K562 (cell line): ENCODE results near the gene LTBP4.

Experiments used
- RCOR1 ChIP-seq, 2 experiments: IDR thresholded peaks; 2 replicates each; pipeline ENCODE4 v1.6.1; 2012; ENCODE audit warnings: low read depth in 2 of 2, low read length in 2 of 2, borderline replicate concordance in 1 of 2, improper control_type of control experiment in 1 of 2
- SRF ChIP-seq, 2 experiments: fragments of 250-450, 450-650 bp in 1 of 2; sonication (Bioruptor Pico) in 1 of 2; sonication (generic) in 1 of 2; formaldehyde crosslinking; IDR thresholded peaks; 2 replicates each; pipeline versions ENCODE4 v1.5.0 to v1.5.1; 2020 to 2022; ENCODE audit warnings: mild to moderate bottlenecking in 1 of 2, missing genetic modification reagents in 1 of 2
- TAF1 ChIP-seq: IDR thresholded peaks from 2 replicates; pipeline ENCODE4 v1.6.1; 2011; ENCODE audit warnings: mild to moderate bottlenecking, low read length, moderate library complexity; ENCODE audit not compliant: insufficient read depth, control insufficient read depth, severe bottlenecking; ENCODE audit errors: extremely low read depth

GRCh38 chr19:40613690-40614621 is 12.8 kb downstream of the LTBP4 start:
- no peak for TF ChIP-seq SRF (CRISPR knock-in tag; IDR thresholded peaks at IDR 0.05)
- no peak for TF ChIP-seq RCOR1 (IDR thresholded peaks at IDR 0.05; ENCODE audit: borderline replicate concordance in 1 of 2, low read depth in 2 of 2, low read length in 2 of 2)
- TF ChIP-seq TAF1, result peak; percentile 32
